Mesothelial cell of epicardium (in vitro differentiated cells): ENCODE measurements around the gene AGBL3. TPM values are rescaled to one million over a fixed set of nuclear protein-coding genes. Genes with fewer than 3 reads are reported as not detected.

Experiments
- DNase-seq, 2 experiments: peaks; one replicate each; pipeline ENCODE4 v3.0.0; 2021; ENCODE audit warnings: low spot score in 2 of 2; ENCODE audit not compliant: unreplicated experiment in 2 of 2
- H3K27ac Mint-ChIP-seq: 2 replicates; pipeline ENCODE4 v1.8.0; 2021; ENCODE audit warnings: mixed read lengths
- H3K27me3 Mint-ChIP-seq: 2 replicates; pipeline ENCODE4 v1.8.0; 2021; ENCODE audit warnings: low read depth, mixed read lengths
- H3K36me3 Mint-ChIP-seq: 2 replicates; pipeline ENCODE4 v1.8.0; 2021; ENCODE audit warnings: mixed read lengths
- H3K4me1 Mint-ChIP-seq: 2 replicates; pipeline ENCODE4 v1.8.0; 2021; ENCODE audit warnings: mixed read lengths
- H3K4me3 Mint-ChIP-seq: 2 replicates; pipeline ENCODE4 v1.8.0; 2021; ENCODE audit warnings: mild to moderate bottlenecking, moderate library complexity, mixed read lengths
- H3K9me3 Mint-ChIP-seq: 2 replicates; pipeline ENCODE4 v1.8.0; 2021; ENCODE audit warnings: mixed read lengths
- total RNA-seq: library from RNA; stranded (reverse); gene quantifications from 3 replicates; pipeline ENCODE4 v1.2.1, GENCODE V29; 2021
- TF ChIP-seq, protein P1 (sequence below): fragments of 200-600 bp; sonication (generic); IDR thresholded peaks from one replicate; pipeline ENCODE4 v1.5.0; 2021; ENCODE audit warnings: antibody characterized with exemption; ENCODE audit not compliant: unreplicated experiment

AGBL3 gene
- total RNA-seq, 1 donor from 2014 or later, result 2.3 TPM

DNA sequence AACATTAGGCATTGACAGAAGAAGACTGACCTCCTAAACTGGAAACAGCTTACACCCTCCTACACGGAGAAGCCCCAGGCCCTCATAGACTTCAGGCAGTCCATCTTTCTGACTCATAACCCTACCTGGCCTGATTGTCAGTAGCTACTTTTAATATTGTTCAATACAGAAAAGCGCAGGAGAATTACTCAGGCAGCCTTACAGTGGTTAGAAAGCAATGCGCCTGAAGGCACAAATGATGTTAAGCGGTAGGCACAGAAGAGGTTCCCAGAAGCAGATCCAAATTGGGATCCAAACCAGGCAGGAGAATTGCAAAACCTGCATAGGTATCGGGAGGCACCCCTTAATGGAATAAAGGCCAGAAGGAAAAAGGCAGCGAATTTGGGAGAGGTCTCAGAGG, 189.6 kb downstream of the AGBL3 start:
- Mint-ChIP-seq H3K9me3 (peaks cover 29% of the 10 kb centered on the region), H3K27me3 (no peaks in the 10 kb centered on the region), H3K4me3 (no peak overlapping the region), H3K27ac (no peak overlapping the region), H3K36me3 (peaks cover 27% of the 10 kb centered on the region), H3K4me1 (peaks cover 15% of the 10 kb centered on the region)
- TF ChIP-seq, protein P1, sequence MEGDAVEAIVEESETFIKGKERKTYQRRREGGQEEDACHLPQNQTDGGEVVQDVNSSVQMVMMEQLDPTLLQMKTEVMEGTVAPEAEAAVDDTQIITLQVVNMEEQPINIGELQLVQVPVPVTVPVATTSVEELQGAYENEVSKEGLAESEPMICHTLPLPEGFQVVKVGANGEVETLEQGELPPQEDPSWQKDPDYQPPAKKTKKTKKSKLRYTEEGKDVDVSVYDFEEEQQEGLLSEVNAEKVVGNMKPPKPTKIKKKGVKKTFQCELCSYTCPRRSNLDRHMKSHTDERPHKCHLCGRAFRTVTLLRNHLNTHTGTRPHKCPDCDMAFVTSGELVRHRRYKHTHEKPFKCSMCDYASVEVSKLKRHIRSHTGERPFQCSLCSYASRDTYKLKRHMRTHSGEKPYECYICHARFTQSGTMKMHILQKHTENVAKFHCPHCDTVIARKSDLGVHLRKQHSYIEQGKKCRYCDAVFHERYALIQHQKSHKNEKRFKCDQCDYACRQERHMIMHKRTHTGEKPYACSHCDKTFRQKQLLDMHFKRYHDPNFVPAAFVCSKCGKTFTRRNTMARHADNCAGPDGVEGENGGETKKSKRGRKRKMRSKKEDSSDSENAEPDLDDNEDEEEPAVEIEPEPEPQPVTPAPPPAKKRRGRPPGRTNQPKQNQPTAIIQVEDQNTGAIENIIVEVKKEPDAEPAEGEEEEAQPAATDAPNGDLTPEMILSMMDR, result no peak
- peak in 1 of 2 experiments; percentile 13 for DNase-seq

DNA sequence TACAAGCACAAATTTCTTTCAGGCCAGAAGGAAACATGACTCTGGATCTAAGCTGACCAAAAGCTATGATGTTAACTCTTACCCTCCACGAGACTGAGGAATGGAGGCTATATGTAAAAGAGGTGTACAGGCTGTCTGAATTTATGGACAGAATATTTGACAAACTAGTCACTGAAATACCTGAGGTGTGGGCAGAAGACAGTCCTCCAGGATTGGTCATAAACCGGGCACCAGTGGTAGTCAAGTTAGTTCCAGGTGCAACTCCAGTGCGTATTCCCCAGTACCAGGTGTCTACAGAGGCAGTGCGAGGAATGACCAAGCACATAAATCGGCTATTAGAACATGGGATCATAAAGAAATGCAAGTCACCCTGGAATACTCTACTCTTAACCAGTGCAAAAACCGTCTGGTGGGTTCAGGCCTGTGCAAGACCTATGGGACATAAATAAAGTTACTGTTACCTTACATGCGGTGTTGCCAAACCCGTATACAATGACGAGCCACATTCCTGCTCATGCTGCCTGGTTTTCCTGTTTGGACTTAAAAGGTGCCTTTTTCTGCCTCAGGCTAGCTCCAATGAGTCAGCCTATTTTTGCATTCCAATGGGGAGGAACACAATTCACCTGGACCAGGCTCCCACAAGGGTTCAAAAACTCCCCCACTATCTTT, 190.9 kb downstream of the AGBL3 start:
- TF ChIP-seq, protein P1, result no peak
- no peak overlapping the region for H3K4me3 Mint-ChIP-seq
- H3K27ac Mint-ChIP-seq, result no peak overlapping the region
- peaks cover 38% of the 10 kb centered on the region for H3K36me3 Mint-ChIP-seq
- H3K27me3 Mint-ChIP-seq, result no peaks in the 10 kb centered on the region
- H3K4me1 Mint-ChIP-seq, result peaks cover 5% of the 10 kb centered on the region
- DNase-seq, result peak in 1 of 2 experiments; percentile 9
- peaks cover 39% of the 10 kb centered on the region for H3K9me3 Mint-ChIP-seq

DNA sequence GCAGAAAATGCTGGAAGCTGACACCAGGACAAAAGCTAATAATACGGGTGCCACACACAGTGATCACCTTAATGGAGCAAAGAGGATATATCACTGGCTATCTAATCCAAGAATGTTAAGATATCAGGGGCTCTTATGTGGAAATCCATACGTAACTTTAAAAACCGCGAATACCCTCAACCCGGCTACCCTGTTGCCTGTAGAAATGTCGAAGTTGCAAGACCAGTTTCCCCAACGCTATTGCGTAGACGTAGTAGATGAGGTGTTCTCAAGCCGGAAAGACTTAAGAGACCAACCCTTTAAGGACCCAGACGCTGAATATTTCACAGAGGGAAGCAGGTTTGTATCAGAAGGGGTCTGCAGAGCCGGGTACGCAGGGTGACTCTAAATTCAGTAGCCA, 192.1 kb downstream of the AGBL3 start:
- DNase-seq, result peak in 1 of 2 experiments; percentile 11
- TF ChIP-seq, protein P1, result no peak

DNA sequence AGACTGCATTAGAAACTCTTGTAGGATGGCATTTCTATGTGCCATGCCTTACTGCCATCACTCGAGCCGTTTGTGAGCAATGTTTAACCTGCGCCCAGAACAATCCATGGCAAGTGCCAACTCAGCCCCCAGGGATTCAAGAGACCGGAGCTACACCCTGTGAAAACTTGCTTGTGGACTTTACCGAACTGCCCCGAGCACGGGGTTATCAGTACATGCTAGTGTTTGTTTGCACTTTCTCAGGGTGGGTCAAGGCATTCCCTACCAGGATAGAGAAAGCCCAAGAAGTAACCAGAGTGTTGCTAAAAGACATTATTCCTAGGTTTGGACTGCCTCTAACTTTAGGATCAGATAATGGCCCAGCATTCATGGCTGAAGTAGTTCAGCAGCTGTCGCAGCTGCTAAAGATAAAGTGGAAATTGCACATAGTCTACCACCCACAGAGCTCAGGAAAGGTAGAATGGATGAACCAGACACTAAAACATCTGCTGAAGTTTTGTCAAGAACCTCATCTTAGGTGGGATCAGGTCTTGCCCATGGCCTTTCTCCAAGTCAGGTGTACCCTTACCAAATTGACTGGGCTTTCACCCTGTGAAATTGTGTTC, 193.1 kb downstream of the AGBL3 start:
- TF ChIP-seq, protein P1, result no peak
- no peaks in the 10 kb centered on the region for H3K4me1 Mint-ChIP-seq
- no peak overlapping the region for H3K4me3 Mint-ChIP-seq
- no peak overlapping the region for H3K27ac Mint-ChIP-seq
- no peaks in the 10 kb centered on the region for H3K27me3 Mint-ChIP-seq
- H3K9me3 Mint-ChIP-seq, result peaks cover 54% of the 10 kb centered on the region
- peak in 1 of 2 experiments; percentile 6 for DNase-seq
- H3K36me3 Mint-ChIP-seq, result peaks cover 61% of the 10 kb centered on the region

More for the DNA sequence above, 192.1 kb downstream of the AGBL3 start:
- Mint-ChIP-seq H3K27ac (no peak overlapping the region), H3K9me3 (peaks cover 46% of the 10 kb centered on the region), H3K4me1 (no peaks in the 10 kb centered on the region), H3K4me3 (no peak overlapping the region), H3K36me3 (peaks cover 50% of the 10 kb centered on the region), H3K27me3 (no peaks in the 10 kb centered on the region)

DNA sequence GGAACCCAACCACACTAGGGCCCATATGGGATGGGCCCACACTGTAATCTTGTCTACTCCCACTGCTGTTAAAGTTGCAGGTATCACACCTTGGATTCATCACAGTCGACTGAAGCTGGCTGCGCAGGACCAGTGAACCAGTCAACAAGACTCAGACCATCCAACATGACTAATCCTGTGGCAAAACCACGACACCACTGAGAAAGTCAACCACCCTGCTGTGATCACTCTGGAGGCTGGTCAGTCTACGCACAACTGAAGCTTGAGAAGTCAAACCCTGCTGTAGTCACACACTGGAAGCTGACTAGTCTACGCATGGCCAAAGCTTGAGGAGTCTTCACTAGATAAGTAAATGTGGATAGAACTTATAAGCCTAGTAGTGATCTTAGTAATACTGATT, 193.8 kb downstream of the AGBL3 start:
- Mint-ChIP-seq H3K4me1 (no peaks in the 10 kb centered on the region), H3K36me3 (peaks cover 66% of the 10 kb centered on the region), H3K9me3 (peaks cover 54% of the 10 kb centered on the region), H3K4me3 (no peak overlapping the region), H3K27ac (no peak overlapping the region), H3K27me3 (no peaks in the 10 kb centered on the region)
- TF ChIP-seq, protein P1, result no peak
- no peak for DNase-seq
